ENCODE measurements around the gene UPK2. TPM values are rescaled to one million over a fixed set of nuclear protein-coding genes. Genes with fewer than 3 reads are reported as not detected.

The UPK2 gene
- total and polyA plus RNA-seq, 8 donors, result 2.2 to 4.3 (median 3.5) TPM; not detected in 2

DNA sequence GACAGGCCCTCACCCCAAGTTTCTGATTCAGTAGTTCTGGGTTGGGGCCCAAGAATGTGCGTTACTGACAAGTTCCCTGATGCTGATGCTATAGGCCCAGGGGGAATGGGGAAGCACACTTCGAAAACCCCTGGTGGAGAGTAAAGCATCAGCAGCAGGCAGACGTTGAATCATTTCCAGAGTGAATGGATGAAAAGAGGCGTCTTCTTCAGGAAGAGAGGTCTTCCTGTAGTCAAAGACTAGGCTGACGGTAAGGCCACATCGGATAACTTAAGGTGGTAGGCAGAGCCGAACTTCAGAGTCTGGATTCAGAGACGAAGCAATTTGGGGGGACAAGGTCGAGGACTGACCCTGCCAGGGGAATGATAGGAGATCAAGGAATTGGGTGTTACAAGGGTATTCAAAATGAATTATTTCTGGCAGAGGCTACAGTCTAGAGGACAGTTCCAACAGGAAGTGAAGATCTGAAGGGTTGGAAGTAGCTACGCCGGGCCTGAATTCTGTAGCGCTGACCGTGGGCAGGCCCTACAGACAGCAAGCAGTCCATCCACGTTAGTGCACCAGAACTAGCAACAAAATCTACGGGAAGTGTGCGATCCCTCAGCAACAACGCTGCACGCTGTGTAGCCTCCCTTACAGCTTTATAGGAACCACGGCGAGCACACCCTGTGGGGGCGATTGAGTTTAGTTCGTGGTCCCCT is 41.0 kb downstream of the UPK2 start:
- Histone ChIP-seq H3K36me3 (peaks cover 0 to 27% of the 10 kb centered on the region in 2 donors), H3K27me3 (no peaks in the 10 kb centered on the region), H3K4me3 (peak overlapping the region; percentile 87 to 98), H3K9me3 (no peaks in the 10 kb centered on the region), H3K27ac (peak overlapping the region; percentile 63 to 80), H3K4me1 (peaks cover 4 to 38% of the 10 kb centered on the region in 2 donors)
- no peak for DNase-seq
- peak; percentile 17 for ATAC-seq
- no peak for TF ChIP-seq CTCF (IDR thresholded peaks at IDR 0.05)
- intact Hi-C loops (cut with DNase I), result no loop called here

DNA sequence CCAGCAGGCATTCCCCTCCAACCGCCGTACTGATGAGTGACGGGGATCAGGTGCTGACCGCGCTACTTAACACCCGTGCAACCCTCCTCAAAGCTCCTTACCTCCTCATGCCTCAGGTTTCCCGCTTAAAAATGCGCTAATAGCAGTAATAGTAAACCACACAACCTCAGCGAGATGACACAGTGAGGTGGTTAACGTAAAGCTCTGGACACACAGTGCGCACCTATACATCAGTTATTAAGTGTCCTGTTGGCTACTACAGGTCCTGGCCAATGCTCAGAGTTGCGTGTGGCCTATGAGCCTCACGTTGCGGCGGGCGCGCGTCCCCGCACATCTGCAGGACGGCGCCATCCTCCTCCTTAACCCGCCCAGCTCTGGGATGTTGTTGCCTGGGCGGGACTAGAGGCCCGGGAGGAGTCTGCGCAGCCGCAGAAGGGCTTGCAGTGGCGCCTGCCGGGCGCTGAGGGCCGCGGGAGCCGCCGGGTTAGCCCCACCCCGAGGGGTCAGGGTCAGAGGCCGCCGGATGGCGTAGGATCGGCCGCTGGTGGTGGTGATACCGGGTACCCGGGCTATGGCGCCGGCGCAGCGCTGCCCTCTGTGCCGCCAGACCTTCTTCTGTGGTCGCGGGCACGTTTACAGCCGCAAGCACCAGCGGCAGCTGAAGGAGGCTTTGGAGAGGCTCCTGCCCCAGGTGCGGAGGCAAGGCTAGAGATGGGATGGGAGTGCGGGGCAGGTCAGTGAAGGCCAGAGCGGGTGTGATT is 41.7 kb downstream of the UPK2 start, which contains the start of gene CENATAC:
CENATAC (plus strand) TSS at position 512 of the 761 bp plus-strand sequence; CDS start at position 572, 60 bp downstream.
- peak; percentile 86 to 99 (median 95) for DNase-seq
- Histone ChIP-seq H3K4me1 (peaks cover 4 to 38% of the 10 kb centered on the region in 2 donors), H3K4me3 (peak within 1 kb of the TSS; percentile 87 to 98), H3K27me3 (no peaks in the 10 kb centered on the region), H3K9me3 (no peaks in the 10 kb centered on the region), H3K36me3 (peaks cover 0 to 34% of the 10 kb centered on the region in 2 donors), H3K27ac (peak within 1 kb of the TSS; percentile 63 to 80)
- intact Hi-C loops (cut with DNase I), result no loop called here
- peak; percentile 98 for ATAC-seq
- TF ChIP-seq CTCF (IDR thresholded peaks at IDR 0.05), result peak in 1 of 2 donors; percentile 52

GRCh38 chr11:118998388-118998717 is 42.3 kb downstream of the UPK2 start:
- Histone ChIP-seq H3K4me3 (peak overlapping the region; percentile 87 to 98), H3K9me3 (no peaks in the 10 kb centered on the region), H3K27me3 (no peaks in the 10 kb centered on the region), H3K4me1 (peaks cover 4 to 38% of the 10 kb centered on the region in 2 donors), H3K27ac (peak overlapping the region; percentile 63 to 80), H3K36me3 (peaks cover 0 to 40% of the 10 kb centered on the region in 2 donors)
- no peak for TF ChIP-seq CTCF (IDR thresholded peaks at IDR 0.05)
- ATAC-seq (peak; percentile 54), DNase-seq (no peak)
- intact Hi-C loops (cut with DNase I), result no loop called here

DNA sequence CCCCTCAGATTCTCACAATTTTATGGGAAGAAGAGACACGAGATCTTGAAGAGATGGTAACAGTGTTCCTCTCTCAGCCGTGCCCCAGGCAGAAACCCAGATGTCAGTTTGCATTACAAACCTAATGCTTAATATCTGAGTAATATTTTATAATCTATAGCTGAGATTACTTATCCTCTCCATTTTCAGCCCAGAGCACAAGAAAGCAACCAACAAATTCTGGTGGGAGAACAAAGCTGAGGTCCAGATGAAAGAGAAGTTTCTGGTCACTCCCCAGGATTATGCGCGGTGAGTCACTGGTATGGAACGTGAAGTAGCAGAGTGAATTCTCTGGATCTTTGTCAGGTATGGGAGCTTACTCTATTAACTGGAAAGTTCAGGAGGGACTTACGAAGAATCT is 42.7 kb downstream of the UPK2 start:
- ATAC-seq (peak; percentile 63), DNase-seq (peak in 1 of 4 donors; percentile 41)
- H3K36me3 ChIP-seq, result peaks cover 0 to 45% of the 10 kb centered on the region in 2 donors
- intact Hi-C loops (cut with DNase I), result no loop called here
- H3K27me3 ChIP-seq, result no peaks in the 10 kb centered on the region
- peaks cover 4 to 38% of the 10 kb centered on the region in 2 donors for H3K4me1 ChIP-seq
- H3K27ac ChIP-seq, result peak overlapping the region; percentile 63 to 80
- no peak for TF ChIP-seq CTCF (IDR thresholded peaks at IDR 0.05)
- H3K4me3 ChIP-seq, result peak overlapping the region; percentile 87 to 98
- H3K9me3 ChIP-seq, result no peaks in the 10 kb centered on the region

- TF ChIP-seq CTCF (IDR thresholded peaks at IDR 0.05), result no peak
- Histone ChIP-seq H3K27me3 (no peaks in the 10 kb centered on the region), H3K4me3 (no peak overlapping the region), H3K27ac (no peak overlapping the region), H3K9me3 (no peaks in the 10 kb centered on the region), H3K36me3 (peaks cover 0 to 63% of the 10 kb centered on the region in 2 donors), H3K4me1 (peaks cover 4 to 38% of the 10 kb centered on the region in 2 donors)
- DNase-seq, result no peak
- intact Hi-C loops (cut with DNase I), result no loop called here
- ATAC-seq, result no peak
Observed at GRCh38 chr11:119000906-119001305, 44.8 kb downstream of the UPK2 start.

Data from left lung (tissue), 10 donors.